Omental fat pad (tissue), 4 donors: ENCODE results near the gene CDON. TPM values are rescaled to one million over a fixed set of nuclear protein-coding genes. Genes with fewer than 3 reads are reported as not detected.

Experiments used
- ATAC-seq: fragments of 150-250 bp; one replicate; pipeline ENCODE4 v1.9.1; 2016; ENCODE audit warnings: mild to moderate bottlenecking, moderate library complexity; ENCODE audit not compliant: low FRiP score
- DNase-seq: peaks from one replicate; pipeline ENCODE4 v3.0.0-alpha.2; 2019; ENCODE audit warnings: low spot score
- CTCF ChIP-seq, 3 donors: fragments of 450-650 bp; IDR thresholded peaks; one replicate each; pipeline ENCODE4 v1.5.1; 2016 to 2017; ENCODE audit warnings: antibody characterized with exemption in 3 of 3, mild to moderate bottlenecking in 3 of 3, moderate library complexity in 2 of 3
- total RNA-seq, 4 donors: library from RNA; depleted of rRNA; stranded (reverse); fragments of >200 nt; gene quantifications; one replicate each; pipeline ENCODE4 v1.1.0, GENCODE V29; 2016

Gene CDON
- total RNA-seq, 4 donors from 2014 or later = 13.1 to 159 (median 43.4) TPM

- ATAC-seq (no peak), DNase-seq (no peak)
- TF ChIP-seq CTCF (IDR thresholded peaks at IDR 0.05) = no peak
Measured at GRCh38 chr11:126072801-126073594, 10.3 kb upstream of the CDON start.

- no peak for TF ChIP-seq CTCF (IDR thresholded peaks at IDR 0.05)
- no peak for DNase-seq
- no peak for ATAC-seq
Measured at GRCh38 chr11:126072141-126072741, 9.6 kb upstream of the CDON start.

DNA sequence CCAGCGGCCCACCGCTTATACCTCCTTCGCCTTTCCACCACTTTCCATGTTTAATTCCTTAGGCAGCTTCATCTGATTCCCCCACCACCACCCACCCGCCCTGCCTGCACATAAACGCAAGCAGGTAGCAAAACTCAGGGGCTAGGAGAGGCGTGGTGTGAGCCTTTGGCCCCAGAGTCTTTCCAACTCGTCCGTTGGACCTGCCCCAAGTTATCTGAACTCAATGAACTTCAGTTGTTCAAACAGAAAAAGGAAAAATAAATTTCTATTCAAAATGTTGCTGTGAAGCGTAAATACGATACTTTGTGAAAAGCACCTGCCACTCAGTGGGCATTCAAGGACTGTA lies 814 bp upstream of the CDON start:
- no peak for DNase-seq
- no peak for ATAC-seq
- no peak for TF ChIP-seq CTCF (IDR thresholded peaks at IDR 0.05)

DNA sequence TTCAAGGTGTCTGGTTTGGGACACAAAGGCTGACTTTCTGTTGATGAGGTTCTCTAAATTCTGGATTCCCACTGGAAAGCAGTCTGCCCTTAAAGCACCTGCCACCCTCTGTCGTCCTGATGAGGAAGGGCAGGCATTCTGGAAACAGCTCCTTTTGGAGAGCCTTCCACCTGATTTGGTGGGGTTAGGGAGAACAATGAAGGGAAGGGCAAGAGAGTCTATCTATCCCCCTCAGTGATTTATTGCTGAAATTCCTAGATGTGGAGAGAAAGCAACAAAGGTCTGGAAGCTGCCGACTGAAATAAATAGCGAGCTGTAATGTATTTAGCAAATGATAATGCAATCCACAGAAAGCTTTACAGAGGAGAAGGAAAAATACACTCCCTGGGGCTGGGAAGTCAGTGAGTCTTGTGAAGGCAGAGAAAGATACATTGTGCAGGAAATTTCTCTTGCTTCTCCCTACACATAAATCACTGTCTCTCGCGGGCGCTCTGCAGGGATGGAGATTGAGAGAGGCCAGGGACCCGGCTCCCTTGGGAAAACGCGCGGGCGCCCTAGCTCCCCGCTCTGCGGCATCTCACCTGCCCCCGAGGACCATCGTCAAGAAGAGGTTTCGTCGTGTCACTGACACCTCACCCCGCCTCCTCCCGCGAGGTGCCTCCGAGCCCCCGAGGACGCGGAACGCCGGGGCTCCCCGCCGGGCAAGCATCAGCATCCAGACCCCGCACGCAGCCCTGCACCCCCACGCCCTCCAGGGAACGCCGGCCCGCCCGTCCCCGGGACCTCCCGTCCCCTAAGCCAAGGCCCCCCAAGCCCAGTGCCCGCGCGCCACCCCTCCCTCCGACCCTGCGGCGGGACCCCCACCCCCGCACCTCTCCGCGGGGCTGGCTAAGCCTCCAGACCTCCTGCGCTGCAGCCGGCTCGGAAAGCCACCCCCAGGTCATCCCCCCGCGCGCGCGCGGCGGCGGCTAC lies 673 bp downstream of the CDON start:
- ATAC-seq (no peak), DNase-seq (no peak)
- TF ChIP-seq CTCF (IDR thresholded peaks at IDR 0.05) = no peak

DNA sequence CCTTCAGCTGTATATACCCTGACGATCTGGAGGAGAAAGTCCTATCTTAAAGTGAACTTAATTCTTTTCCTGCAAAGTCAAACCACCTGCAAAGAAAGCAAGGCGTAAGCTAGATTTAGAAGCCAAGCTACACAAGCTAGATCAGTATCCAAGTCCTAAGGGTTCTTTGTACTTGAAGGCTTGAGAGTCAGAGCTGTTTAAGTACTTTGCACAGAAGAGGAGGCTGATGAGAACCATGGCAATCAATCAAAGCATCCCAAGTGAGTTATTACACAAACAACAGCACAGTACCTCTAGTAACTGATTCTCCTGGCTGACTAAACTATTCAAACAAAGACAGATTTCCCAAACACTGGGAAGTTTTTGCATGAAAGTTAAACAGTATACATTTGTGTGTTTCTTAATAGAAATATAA lies 1.9 kb downstream of the CDON start:
- no peak for TF ChIP-seq CTCF (IDR thresholded peaks at IDR 0.05)
- ATAC-seq (no peak), DNase-seq (no peak)

DNA sequence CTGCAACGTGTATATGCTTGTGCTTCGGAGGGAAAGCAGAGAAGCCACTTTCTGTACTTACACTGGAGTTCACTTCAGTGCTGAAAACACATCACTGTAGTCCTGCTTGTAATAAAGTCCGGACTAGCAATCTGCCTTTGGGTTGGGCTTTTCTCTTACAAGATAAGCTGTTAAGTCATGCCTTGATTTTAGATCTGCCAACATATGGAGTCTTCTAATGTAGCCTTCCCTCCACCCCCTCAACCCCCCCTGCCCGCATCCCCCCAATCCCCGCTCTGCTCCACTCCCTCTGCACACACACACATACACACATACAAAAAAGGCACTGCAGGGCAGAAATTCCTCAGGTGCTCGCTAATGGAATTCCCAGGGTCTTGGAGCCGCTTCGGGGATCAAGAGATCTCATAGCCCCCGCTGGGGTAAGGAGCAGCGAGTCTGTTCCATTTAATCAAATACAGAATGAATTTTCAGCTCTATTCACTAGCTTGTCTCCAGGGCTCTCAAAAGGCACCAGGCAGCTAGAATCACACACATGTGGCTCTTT lies 3.4 kb downstream of the CDON start:
- DNase-seq = no peak
- no peak for ATAC-seq
- no peak for TF ChIP-seq CTCF (IDR thresholded peaks at IDR 0.05)
